ENCODE measurements around the gene ZNF462. TPM values are rescaled to one million over a fixed set of nuclear protein-coding genes. Genes with fewer than 3 reads are reported as not detected.

ZNF462 gene
- total and polyA plus RNA-seq, 2 experiments from 2014 or later = 40.0 to 101 TPM

- Histone ChIP-seq H3K9me2 (ENCODE audit: insufficient read depth) (peaks cover 9% of the 10 kb centered on the region), H3K4me1 (ENCODE audit: insufficient read depth) (no peaks in the 10 kb centered on the region), H4K20me1 (replicated peaks; ENCODE audit: insufficient read depth) (no peaks in the 10 kb centered on the region), H3K4me2 (no peak overlapping the region), H2AFZ (no peak overlapping the region), H3K27ac (ENCODE audit: low read depth) (no peak overlapping the region), H3K4me3 (no peak overlapping the region), H3F3A (replicated peaks; ENCODE audit: low read depth) (no peaks in the 10 kb centered on the region), H3K79me2 (replicated peaks; ENCODE audit: insufficient read depth) (no peaks in the 10 kb centered on the region), H3K27me3 (ENCODE audit: insufficient read depth) (no peaks in the 10 kb centered on the region), H3K36me3 (ENCODE audit: insufficient read depth) (no peaks in the 10 kb centered on the region)
- H3K27me3 Mint-ChIP-seq (ENCODE audit: insufficient read depth, low read depth, poor library complexity) = no peaks in the 10 kb centered on the region
- DNase-seq (ENCODE audit: low spot score) (no peak), ATAC-seq (no peak)
- H3K4me1 Mint-ChIP-seq = peaks cover under 1% of the 10 kb centered on the region
- no peaks in the 10 kb centered on the region; the same call in 2 of the 3 replicates for H3K9me3 Mint-ChIP-seq
- no peaks in the 10 kb centered on the region for H3K36me3 Mint-ChIP-seq (ENCODE audit: low read depth)
- TF ChIP-seq EZH2phosphoT487 (IDR thresholded peaks at IDR 0.05; ENCODE audit: unreplicated experiment) (no peak), POLR2AphosphoS5 (IDR thresholded peaks at IDR 0.05; ENCODE audit: low read depth) (no peak), JUNB (IDR thresholded peaks at IDR 0.05; ENCODE audit: unreplicated experiment) (no peak), ZNF331 (CRISPR knock-in tag; IDR thresholded peaks at IDR 0.05; ENCODE audit: low read depth) (no peak), ETS1 (IDR thresholded peaks at IDR 0.05) (no peak), STAT1 (IDR thresholded peaks at IDR 0.05; ENCODE audit: unreplicated experiment) (no peak), CTCF (conservative IDR thresholded peaks at IDR 0.05; ENCODE audit: low read depth in 2 of 2) (no peak), CREB1 (CRISPR knock-in tag; IDR thresholded peaks at IDR 0.05; ENCODE audit: low read depth) (no peak), ZNF114 (CRISPR knock-in tag; IDR thresholded peaks at IDR 0.05) (no peak)
- TF ChIP-seq, protein P1, sequence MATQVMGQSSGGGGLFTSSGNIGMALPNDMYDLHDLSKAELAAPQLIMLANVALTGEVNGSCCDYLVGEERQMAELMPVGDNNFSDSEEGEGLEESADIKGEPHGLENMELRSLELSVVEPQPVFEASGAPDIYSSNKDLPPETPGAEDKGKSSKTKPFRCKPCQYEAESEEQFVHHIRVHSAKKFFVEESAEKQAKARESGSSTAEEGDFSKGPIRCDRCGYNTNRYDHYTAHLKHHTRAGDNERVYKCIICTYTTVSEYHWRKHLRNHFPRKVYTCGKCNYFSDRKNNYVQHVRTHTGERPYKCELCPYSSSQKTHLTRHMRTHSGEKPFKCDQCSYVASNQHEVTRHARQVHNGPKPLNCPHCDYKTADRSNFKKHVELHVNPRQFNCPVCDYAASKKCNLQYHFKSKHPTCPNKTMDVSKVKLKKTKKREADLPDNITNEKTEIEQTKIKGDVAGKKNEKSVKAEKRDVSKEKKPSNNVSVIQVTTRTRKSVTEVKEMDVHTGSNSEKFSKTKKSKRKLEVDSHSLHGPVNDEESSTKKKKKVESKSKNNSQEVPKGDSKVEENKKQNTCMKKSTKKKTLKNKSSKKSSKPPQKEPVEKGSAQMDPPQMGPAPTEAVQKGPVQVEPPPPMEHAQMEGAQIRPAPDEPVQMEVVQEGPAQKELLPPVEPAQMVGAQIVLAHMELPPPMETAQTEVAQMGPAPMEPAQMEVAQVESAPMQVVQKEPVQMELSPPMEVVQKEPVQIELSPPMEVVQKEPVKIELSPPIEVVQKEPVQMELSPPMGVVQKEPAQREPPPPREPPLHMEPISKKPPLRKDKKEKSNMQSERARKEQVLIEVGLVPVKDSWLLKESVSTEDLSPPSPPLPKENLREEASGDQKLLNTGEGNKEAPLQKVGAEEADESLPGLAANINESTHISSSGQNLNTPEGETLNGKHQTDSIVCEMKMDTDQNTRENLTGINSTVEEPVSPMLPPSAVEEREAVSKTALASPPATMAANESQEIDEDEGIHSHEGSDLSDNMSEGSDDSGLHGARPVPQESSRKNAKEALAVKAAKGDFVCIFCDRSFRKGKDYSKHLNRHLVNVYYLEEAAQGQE (IDR thresholded peaks at IDR 0.05; ENCODE audit: unreplicated experiment) = no peak
- TF ChIP-seq, protein P2, sequence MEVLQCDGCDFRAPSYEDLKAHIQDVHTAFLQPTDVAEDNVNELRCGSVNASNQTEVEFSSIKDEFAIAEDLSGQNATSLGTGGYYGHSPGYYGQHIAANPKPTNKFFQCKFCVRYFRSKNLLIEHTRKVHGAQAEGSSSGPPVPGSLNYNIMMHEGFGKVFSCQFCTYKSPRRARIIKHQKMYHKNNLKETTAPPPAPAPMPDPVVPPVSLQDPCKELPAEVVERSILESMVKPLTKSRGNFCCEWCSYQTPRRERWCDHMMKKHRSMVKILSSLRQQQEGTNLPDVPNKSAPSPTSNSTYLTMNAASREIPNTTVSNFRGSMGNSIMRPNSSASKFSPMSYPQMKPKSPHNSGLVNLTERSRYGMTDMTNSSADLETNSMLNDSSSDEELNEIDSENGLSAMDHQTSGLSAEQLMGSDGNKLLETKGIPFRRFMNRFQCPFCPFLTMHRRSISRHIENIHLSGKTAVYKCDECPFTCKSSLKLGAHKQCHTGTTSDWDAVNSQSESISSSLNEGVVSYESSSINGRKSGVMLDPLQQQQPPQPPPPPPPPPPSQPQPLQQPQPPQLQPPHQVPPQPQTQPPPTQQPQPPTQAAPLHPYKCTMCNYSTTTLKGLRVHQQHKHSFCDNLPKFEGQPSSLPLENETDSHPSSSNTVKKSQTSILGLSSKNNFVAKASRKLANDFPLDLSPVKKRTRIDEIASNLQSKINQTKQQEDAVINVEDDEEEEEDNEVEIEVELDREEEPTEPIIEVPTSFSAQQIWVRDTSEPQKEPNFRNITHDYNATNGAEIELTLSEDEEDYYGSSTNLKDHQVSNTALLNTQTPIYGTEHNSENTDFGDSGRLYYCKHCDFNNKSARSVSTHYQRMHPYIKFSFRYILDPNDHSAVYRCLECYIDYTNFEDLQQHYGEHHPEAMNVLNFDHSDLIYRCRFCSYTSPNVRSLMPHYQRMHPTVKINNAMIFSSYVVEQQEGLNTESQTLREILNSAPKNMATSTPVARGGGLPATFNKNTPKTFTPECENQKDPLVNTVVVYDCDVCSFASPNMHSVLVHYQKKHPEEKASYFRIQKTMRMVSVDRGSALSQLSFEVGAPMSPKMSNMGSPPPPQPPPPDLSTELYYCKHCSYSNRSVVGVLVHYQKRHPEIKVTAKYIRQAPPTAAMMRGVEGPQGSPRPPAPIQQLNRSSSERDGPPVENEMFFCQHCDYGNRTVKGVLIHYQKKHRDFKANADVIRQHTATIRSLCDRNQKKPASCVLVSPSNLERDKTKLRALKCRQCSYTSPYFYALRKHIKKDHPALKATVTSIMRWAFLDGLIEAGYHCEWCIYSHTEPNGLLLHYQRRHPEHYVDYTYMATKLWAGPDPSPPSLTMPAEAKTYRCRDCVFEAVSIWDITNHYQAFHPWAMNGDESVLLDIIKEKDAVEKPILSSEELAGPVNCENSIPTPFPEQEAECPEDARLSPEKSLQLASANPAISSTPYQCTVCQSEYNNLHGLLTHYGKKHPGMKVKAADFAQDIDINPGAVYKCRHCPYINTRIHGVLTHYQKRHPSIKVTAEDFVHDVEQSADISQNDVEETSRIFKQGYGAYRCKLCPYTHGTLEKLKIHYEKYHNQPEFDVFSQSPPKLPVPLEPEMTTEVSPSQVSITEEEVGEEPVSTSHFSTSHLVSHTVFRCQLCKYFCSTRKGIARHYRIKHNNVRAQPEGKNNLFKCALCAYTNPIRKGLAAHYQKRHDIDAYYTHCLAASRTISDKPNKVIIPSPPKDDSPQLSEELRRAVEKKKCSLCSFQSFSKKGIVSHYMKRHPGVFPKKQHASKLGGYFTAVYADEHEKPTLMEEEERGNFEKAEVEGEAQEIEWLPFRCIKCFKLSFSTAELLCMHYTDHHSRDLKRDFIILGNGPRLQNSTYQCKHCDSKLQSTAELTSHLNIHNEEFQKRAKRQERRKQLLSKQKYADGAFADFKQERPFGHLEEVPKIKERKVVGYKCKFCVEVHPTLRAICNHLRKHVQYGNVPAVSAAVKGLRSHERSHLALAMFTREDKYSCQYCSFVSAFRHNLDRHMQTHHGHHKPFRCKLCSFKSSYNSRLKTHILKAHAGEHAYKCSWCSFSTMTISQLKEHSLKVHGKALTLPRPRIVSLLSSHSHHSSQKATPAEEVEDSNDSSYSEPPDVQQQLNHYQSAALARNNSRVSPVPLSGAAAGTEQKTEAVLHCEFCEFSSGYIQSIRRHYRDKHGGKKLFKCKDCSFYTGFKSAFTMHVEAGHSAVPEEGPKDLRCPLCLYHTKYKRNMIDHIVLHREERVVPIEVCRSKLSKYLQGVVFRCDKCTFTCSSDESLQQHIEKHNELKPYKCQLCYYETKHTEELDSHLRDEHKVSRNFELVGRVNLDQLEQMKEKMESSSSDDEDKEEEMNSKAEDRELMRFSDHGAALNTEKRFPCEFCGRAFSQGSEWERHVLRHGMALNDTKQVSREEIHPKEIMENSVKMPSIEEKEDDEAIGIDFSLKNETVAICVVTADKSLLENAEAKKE (CRISPR knock-in tag; IDR thresholded peaks at IDR 0.05) = no peak
- H3K4me3 Mint-ChIP-seq = no peak overlapping the region
- H3K27ac Mint-ChIP-seq = no peak overlapping the region
Observed at GRCh38 chr9:107042606-107043005, 179.6 kb downstream of the ZNF462 start.
